ENCODE data around the gene SLC2A6. TPM values are rescaled to one million over a fixed set of nuclear protein-coding genes. Genes with fewer than 3 reads are reported as not detected.

Gene SLC2A6
- total and polyA plus RNA-seq, 2 experiments from 2014 or later: 2.4 to 8.6 TPM

- Histone ChIP-seq H3K27ac (no peak overlapping the region), H3K4me3 (no peak overlapping the region), H3K36me3 (no peaks in the 10 kb centered on the region), H3K4me1 (ENCODE audit: low read depth) (peaks cover 6% of the 10 kb centered on the region), H3K9me3 (ENCODE audit: low read depth) (no peaks in the 10 kb centered on the region), H3K27me3 (no peaks in the 10 kb centered on the region)
- DNase-seq (ENCODE audit: low read depth in 1 of 2, low spot score in 1 of 2): no peak
- TF ChIP-seq, protein P1, sequence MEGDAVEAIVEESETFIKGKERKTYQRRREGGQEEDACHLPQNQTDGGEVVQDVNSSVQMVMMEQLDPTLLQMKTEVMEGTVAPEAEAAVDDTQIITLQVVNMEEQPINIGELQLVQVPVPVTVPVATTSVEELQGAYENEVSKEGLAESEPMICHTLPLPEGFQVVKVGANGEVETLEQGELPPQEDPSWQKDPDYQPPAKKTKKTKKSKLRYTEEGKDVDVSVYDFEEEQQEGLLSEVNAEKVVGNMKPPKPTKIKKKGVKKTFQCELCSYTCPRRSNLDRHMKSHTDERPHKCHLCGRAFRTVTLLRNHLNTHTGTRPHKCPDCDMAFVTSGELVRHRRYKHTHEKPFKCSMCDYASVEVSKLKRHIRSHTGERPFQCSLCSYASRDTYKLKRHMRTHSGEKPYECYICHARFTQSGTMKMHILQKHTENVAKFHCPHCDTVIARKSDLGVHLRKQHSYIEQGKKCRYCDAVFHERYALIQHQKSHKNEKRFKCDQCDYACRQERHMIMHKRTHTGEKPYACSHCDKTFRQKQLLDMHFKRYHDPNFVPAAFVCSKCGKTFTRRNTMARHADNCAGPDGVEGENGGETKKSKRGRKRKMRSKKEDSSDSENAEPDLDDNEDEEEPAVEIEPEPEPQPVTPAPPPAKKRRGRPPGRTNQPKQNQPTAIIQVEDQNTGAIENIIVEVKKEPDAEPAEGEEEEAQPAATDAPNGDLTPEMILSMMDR (IDR thresholded peaks at IDR 0.05; ENCODE audit: low read depth, low read length): no peak
These were observed 16.7 kb upstream of the SLC2A6 start for GRCh38 chr9:133495327-133496293.

- Histone ChIP-seq H3K4me3 (no peak overlapping the region), H3K36me3 (no peaks in the 10 kb centered on the region), H3K4me1 (ENCODE audit: low read depth) (peaks cover 6% of the 10 kb centered on the region), H3K27ac (no peak overlapping the region), H3K27me3 (no peaks in the 10 kb centered on the region), H3K9me3 (ENCODE audit: low read depth) (no peaks in the 10 kb centered on the region)
- TF ChIP-seq, protein P1 (IDR thresholded peaks at IDR 0.05; ENCODE audit: low read depth, low read length): no peak
- DNase-seq (ENCODE audit: low read depth in 1 of 2, low spot score in 1 of 2): no peak
These were observed 15.9 kb upstream of the SLC2A6 start for GRCh38 chr9:133494636-133495326.

DNA sequence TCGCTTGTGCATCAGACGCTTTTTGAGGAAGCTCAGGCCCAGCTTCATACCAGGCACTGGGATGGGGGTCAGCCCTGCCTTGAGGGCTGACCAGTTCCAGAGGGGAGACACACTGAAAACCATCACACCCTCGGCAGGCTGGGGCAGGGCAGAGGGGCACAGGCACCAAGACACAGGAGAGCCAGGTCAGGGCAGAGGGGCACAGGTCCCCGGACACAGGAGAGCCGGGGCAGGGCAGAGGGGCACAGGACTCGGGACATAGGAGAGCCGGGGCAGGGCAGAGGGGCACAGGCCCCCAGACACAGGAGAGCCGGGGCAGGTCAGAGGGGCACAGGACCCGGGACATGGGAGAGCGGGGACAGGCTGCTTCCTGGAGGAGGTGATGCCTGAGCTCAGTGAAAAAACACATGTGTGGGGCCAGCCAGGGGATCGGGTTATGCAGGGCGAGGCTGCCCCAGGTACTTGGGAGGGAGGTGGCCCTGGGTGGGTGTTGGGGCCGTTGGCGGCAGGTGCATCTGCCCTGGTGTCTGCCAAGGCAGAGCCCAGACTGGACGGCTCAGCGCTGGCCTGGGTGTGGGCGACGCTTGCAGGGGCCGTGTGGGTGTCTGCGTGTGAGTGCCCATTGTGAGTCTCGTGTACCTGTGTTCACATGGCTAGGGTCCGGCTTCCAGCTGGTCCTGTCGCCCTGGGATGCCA is 15.1 kb upstream of the SLC2A6 start:
- H3K27me3 ChIP-seq: no peaks in the 10 kb centered on the region
- H3K27ac ChIP-seq: no peak overlapping the region
- TF ChIP-seq, protein P1 (IDR thresholded peaks at IDR 0.05; ENCODE audit: low read depth, low read length): no peak
- H3K9me3 ChIP-seq (ENCODE audit: low read depth): no peaks in the 10 kb centered on the region
- no peak for DNase-seq (ENCODE audit: low read depth in 1 of 2, low spot score in 1 of 2)
- H3K4me1 ChIP-seq (ENCODE audit: low read depth): peaks cover 6% of the 10 kb centered on the region
- H3K36me3 ChIP-seq: no peaks in the 10 kb centered on the region
- no peak overlapping the region for H3K4me3 ChIP-seq

- Histone ChIP-seq H3K27me3 (no peaks in the 10 kb centered on the region), H3K4me3 (no peak overlapping the region), H3K4me1 (ENCODE audit: low read depth) (peaks cover 6% of the 10 kb centered on the region), H3K27ac (no peak overlapping the region), H3K9me3 (ENCODE audit: low read depth) (no peaks in the 10 kb centered on the region), H3K36me3 (no peaks in the 10 kb centered on the region)
- DNase-seq (ENCODE audit: low read depth in 1 of 2, low spot score in 1 of 2): no peak
- TF ChIP-seq, protein P1 (IDR thresholded peaks at IDR 0.05; ENCODE audit: low read depth, low read length): no peak
These were observed 14.5 kb upstream of the SLC2A6 start for GRCh38 chr9:133493428-133493827.
